Renal cortex interstitium (tissue), 11 donors: ENCODE results near the gene VSX2. TPM values are rescaled to one million over a fixed set of nuclear protein-coding genes. Genes with fewer than 3 reads are reported as not detected.
A peak's percentile ranks its signal among the peaks of the same experiment; 100 is the strongest.

ENCODE experiments used
- DNase-seq, 11 donors: peaks; one replicate each; pipeline ENCODE4 v3.0.0-alpha.2; 2013; ENCODE audit warnings: low read depth in 9 of 11, low spot score in 4 of 11; ENCODE audit errors: extremely low read depth in 1 of 11
- polyA plus RNA-seq, 3 donors: library from polyadenylated mRNA; unstranded; fragments of 120-200 nt; gene quantifications; one replicate each; pipeline ENCODE4 v1.2.1, GENCODE V29; 2013; ENCODE audit not compliant: insufficient read length in 3 of 3

VSX2 gene
- polyA plus RNA-seq, 3 donors = 0.06 TPM

- DNase-seq = no peak
These were observed 50.6 kb downstream of the VSX2 start for GRCh38 chr14:74289801-74290200.

- no peak for DNase-seq
These were observed 51.2 kb downstream of the VSX2 start for GRCh38 chr14:74290415-74290814.

- no peak for DNase-seq
These were observed 52.8 kb downstream of the VSX2 start for GRCh38 chr14:74292061-74292460.

- DNase-seq = no peak
These were observed 54.4 kb downstream of the VSX2 start for GRCh38 chr14:74293606-74294005.

- no peak for DNase-seq
These were observed 56.8 kb downstream of the VSX2 start for GRCh38 chr14:74296037-74296467.

GRCh38 chr14:74297986-74298385 lies 58.7 kb downstream of the VSX2 start:
- DNase-seq = no peak

GRCh38 chr14:74299061-74299545 lies 59.9 kb downstream of the VSX2 start:
- DNase-seq = peak in 1 of 11 donors; percentile 9

- peak in 1 of 11 donors; percentile 9 for DNase-seq
These were observed 62.4 kb downstream of the VSX2 start for GRCh38 chr14:74301594-74302151.

GRCh38 chr14:74302152-74302628 lies 62.9 kb downstream of the VSX2 start:
- peak in 3 of 11 donors; percentile 35 to 45 (median 43) for DNase-seq

GRCh38 chr14:74302634-74303569 lies 63.7 kb downstream of the VSX2 start, which contains the start of gene ABCD4:
TSS of gene ABCD4 (minus strand) at chr14:74302934. CDS start at chr14:74302912, 22 bp downstream.
- DNase-seq = peak; percentile 77 to 92 (median 89)

GRCh38 chr14:74308695-74309094 lies 69.4 kb downstream of the VSX2 start:
- DNase-seq = no peak

- DNase-seq = no peak
These were observed 70.1 kb downstream of the VSX2 start for GRCh38 chr14:74309125-74310022.

- DNase-seq = no peak
These were observed 72.9 kb downstream of the VSX2 start for GRCh38 chr14:74312161-74312560.

Other genes with a start within 250 kb of the VSX2 start
- 10 to 100 TPM; 56.1 to 59.3 (median 59.1) TPM for gene ENTPD5, start 220.2 kb upstream of the VSX2 start, polyA plus RNA-seq
- gene BBOF1, start 220.1 kb upstream of the VSX2 start, polyA plus RNA-seq = 10 to 100 TPM; 13.5 to 20.4 (median 19.9) TPM
- 100 to 1,000 TPM; 107 to 122 (median 109) TPM for gene ALDH6A1, start 155.0 kb upstream of the VSX2 start, polyA plus RNA-seq
- 10 to 100 TPM; 17.1 to 22.1 (median 19.0) TPM for gene LIN52, start 154.5 kb upstream of the VSX2 start, polyA plus RNA-seq
- 100 to 1,000 TPM; 104 to 162 (median 116) TPM for gene ABCD4, start 63.5 kb downstream of the VSX2 start, polyA plus RNA-seq
- gene VRTN, start 109.0 kb downstream of the VSX2 start, polyA plus RNA-seq = not detected
- gene SYNDIG1L, start 186.8 kb downstream of the VSX2 start, polyA plus RNA-seq = under 1 TPM; 0.19 to 0.33 (median 0.19) TPM